MM.1S (cell line): ENCODE data around the gene PIGP.

Experiments
- EZH2phosphoT487 ChIP-seq: fragments of 300-600 bp; sonication (generic); IDR thresholded peaks from 2 replicates; pipeline ENCODE4 v1.6.1; 2018; ENCODE audit warnings: antibody characterized with exemption, low read length
- TF ChIP-seq, protein P1 (sequence below): fragments of 300-600 bp; sonication (generic); IDR thresholded peaks from 2 replicates; pipeline ENCODE4 v1.5.1; 2016; ENCODE audit warnings: antibody characterized with exemption, low read length, mixed read lengths

DNA sequence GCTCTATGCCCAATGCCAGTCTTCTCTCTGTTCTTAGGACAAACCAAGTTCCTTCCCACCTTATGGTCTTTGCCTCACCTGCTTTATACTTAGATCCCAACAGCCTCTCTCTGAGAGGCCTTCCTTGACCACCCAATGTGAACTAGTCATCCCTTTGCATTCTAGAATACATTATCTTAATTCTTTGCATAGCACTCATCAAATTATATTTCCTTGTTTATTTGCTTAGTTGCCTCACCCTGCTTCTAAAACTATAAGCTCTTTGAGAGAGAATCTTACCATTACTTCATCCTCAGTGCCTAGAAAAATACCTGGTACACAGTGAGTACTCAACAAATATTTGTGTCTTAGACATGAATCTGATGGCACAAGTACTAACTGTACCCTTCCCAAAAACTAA, 8.0 kb downstream of the PIGP start:
- TF ChIP-seq, protein P1, sequence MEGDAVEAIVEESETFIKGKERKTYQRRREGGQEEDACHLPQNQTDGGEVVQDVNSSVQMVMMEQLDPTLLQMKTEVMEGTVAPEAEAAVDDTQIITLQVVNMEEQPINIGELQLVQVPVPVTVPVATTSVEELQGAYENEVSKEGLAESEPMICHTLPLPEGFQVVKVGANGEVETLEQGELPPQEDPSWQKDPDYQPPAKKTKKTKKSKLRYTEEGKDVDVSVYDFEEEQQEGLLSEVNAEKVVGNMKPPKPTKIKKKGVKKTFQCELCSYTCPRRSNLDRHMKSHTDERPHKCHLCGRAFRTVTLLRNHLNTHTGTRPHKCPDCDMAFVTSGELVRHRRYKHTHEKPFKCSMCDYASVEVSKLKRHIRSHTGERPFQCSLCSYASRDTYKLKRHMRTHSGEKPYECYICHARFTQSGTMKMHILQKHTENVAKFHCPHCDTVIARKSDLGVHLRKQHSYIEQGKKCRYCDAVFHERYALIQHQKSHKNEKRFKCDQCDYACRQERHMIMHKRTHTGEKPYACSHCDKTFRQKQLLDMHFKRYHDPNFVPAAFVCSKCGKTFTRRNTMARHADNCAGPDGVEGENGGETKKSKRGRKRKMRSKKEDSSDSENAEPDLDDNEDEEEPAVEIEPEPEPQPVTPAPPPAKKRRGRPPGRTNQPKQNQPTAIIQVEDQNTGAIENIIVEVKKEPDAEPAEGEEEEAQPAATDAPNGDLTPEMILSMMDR: no peak
- no peak for TF ChIP-seq EZH2phosphoT487
